GM12875 (cell line): ENCODE measurements around the gene GTSE1.
"Not testable (repeated sequence)": the region's sequence is repeated elsewhere in the genome, so short reads cannot be mapped to it uniquely, and the experiment has no call there.

Experiments used
- H3K4me3 ChIP-seq: one replicate; pipeline ENCODE4 v1.5.1; 2011; ENCODE audit warnings: low read depth, low read length, control low read depth
- CTCF ChIP-seq: IDR thresholded peaks from 2 replicates; pipeline ENCODE4 v1.5.1; 2011; ENCODE audit warnings: low read depth, mild to moderate bottlenecking, control low read depth, inconsistent platforms, low read length, moderate library complexity, borderline replicate concordance; ENCODE audit not compliant: insufficient read depth

The GTSE1 gene

DNA sequence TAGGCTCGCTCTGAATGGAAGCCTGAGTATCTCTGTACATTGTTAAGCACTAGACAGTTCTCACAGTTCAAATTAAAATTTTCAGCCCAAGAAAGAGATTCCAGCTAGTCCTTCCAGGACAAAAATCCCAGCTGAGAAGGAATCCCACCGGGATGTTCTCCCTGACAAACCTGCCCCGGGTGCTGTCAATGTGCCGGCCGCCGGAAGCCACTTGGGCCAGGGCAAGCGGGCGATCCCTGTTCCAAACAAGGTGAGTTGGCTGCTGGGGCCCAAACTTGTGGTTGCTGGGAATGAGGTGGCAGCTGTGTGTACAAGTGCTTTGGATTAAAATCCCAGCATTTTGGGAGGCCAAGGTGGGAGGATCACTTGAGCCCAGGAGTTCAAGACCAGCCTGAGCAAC lies 15.4 kb downstream of the GTSE1 start:
- no peak for TF ChIP-seq CTCF
- H3K4me3 ChIP-seq = no peak overlapping the region

- not testable (repeated sequence) for H3K4me3 ChIP-seq
Observed at GRCh38 chr22:46312848-46313247, 16.2 kb downstream of the GTSE1 start.

DNA sequence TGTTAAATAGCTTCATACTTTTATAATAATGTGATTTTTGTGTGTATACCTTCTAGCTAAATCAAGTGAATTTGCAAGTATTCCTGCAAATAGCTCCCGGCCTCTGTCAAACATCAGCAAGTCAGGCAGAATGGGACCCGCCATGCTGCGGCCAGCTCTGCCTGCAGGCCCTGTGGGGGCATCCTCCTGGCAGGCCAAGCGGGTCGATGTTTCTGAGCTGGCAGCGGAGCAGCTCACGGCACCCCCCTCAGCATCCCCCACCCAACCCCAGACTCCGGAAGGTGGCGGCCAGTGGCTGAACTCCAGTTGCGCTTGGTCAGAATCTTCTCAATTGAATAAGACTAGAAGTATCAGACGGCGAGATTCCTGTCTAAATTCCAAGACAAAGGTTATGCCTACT lies 19.3 kb downstream of the GTSE1 start:
- TF ChIP-seq CTCF = no peak
- no peak overlapping the region for H3K4me3 ChIP-seq

DNA sequence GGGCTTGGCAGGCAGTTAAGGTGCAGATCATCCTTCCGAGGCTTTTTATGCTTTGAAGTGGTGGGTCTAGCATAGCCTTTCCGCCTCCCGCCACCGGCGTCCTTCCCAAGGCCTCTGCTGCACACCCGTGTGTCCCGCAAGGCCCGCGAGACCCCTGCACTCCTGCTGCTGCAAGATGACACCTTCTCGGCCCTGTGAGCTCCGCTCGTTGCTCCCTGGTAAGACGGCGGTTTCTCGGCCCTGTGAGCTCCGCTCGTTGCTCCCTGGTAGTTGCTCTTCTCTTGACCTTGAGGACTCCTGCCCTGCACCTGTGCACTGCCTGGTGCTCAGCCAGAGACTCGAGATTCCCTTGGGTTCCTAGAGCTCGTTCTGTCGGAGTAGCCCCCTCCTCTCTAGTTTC lies 21.0 kb downstream of the GTSE1 start:
- TF ChIP-seq CTCF = no peak
- H3K4me3 ChIP-seq = no peak overlapping the region

DNA sequence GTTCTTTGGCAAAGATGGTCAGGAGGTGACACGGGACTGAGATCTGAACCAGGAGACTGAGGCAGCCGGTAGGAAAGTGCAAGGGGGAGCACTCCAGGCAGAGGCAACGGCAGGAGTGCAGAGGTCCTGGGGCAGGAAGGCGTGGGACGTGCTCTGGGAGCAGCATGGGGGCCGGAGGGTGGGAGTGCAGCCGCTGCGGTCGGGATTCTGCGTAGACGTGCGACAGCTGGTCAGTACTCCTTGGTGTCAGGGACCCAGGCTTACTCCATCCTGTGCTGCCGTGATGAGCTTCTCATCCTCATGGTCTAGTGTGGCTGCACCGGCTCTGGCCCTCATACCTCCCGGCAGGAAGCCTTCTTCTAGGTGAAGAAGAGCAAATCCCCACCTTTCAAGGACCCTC lies 21.9 kb downstream of the GTSE1 start:
- no peak for TF ChIP-seq CTCF
- no peak overlapping the region for H3K4me3 ChIP-seq

GRCh38 chr22:46319319-46319718 lies 22.6 kb downstream of the GTSE1 start:
- no peak for TF ChIP-seq CTCF
- no peak overlapping the region for H3K4me3 ChIP-seq

DNA sequence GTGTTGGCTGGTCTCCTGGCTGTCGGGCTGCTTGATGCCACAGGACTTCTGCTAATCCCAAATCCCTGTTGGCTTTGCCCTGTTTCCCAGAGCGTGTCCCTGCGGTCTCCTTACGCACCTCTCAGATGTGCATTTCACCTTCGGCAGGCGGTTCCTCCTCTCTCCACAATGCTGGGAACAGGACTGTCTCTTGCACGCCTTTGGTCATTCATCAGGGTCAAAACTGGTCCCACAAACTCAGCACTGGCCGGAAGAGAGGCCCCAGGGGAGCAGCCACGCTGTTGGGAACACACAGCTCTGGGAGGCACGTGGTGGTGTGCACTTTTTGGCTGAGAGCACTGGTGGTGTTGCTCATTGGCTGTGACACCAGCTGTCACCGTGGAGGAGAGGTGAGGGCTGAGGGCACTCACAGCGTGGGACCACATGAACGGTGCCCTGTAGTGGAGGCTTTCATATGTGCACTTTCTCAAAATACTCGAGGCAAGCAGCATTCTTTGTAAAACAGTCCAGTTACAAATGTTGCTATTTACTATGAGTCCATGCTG lies 23.6 kb downstream of the GTSE1 start:
- no peak for TF ChIP-seq CTCF
- no peak overlapping the region for H3K4me3 ChIP-seq

- no peak for TF ChIP-seq CTCF
- H3K4me3 ChIP-seq = no peak overlapping the region
Observed at GRCh38 chr22:46320716-46321386, 24.2 kb downstream of the GTSE1 start.
